SU-DHL-6 (cell line): ENCODE measurements around the gene COX7B.

Source experiments
- CTCF ChIP-seq: fragments of 200-600 bp; sonication (generic); IDR thresholded peaks from one replicate; pipeline ENCODE4 v1.5.1; 2017; ENCODE audit warnings: antibody characterized with exemption, mild to moderate bottlenecking, low read length, moderate library complexity; ENCODE audit not compliant: insufficient read depth, poor library complexity, severe bottlenecking
- EZH2phosphoT487 ChIP-seq: fragments of 200-600 bp; sonication (generic), shearing (Covaris generic); conservative IDR thresholded peaks from 2 replicates; pipeline ENCODE4 v1.6.1; 2018; ENCODE audit warnings: mild to moderate bottlenecking, antibody characterized with exemption, low read length, moderate library complexity, mixed read lengths

GRCh38 chrX:77936299-77936698, 37.0 kb downstream of the COX7B start:
- no peak for TF ChIP-seq CTCF
- no peak for TF ChIP-seq EZH2phosphoT487
